COLO668 (cell line): ENCODE data around the gene HS2ST1.
A peak's percentile ranks its signal among the peaks of the same experiment; 100 is the strongest.

Source experiments
- DNase-seq: peaks from one replicate; lab custom pipeline; 2025; ENCODE audit not compliant: unreplicated experiment; lab: John Stamatoyannopoulos, UW

Gene HS2ST1

DNA sequence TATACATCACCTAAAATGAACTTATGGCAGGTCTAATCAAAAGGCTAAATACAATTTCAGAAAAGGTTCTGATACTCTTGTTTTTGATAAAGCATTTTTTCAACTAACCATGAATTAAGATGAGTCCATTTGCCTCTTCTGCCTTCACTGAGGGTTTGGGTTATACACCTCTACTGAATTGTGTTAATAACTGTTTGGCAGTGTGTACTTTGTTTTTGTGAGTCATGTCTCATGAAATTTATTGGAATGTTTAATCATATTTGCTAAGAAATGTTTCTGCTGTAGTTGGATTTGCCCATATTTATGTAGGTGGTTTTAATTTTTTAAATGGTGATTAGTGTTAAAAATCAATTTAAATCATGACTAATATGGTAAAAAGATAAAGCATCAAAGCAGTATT, 190.5 kb downstream of the HS2ST1 start:
- no peak for DNase-seq

GRCh38 chr1:87106144-87106543, 191.7 kb downstream of the HS2ST1 start:
- DNase-seq = no peak

GRCh38 chr1:87106867-87107266, 192.4 kb downstream of the HS2ST1 start:
- no peak for DNase-seq

DNA sequence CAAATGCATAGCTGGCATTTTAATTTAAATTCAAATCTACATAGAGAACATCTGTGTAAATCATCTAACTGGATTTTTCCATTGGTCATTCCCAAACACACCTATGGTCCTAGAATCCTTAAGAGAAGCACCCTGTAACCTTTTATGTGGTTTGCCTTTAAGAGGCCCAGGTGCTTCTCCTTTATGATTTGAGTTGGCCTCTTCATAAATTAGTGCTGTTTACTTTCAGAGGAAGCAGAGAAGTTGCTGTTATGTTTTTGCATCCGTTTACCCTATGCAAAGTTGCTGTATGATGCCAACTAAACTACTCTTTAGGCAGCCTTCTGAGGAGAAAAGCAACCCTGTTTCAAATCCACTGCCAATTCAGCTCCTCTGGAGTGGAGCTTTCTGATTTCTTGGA, 193.8 kb downstream of the HS2ST1 start:
- no peak for DNase-seq

DNA sequence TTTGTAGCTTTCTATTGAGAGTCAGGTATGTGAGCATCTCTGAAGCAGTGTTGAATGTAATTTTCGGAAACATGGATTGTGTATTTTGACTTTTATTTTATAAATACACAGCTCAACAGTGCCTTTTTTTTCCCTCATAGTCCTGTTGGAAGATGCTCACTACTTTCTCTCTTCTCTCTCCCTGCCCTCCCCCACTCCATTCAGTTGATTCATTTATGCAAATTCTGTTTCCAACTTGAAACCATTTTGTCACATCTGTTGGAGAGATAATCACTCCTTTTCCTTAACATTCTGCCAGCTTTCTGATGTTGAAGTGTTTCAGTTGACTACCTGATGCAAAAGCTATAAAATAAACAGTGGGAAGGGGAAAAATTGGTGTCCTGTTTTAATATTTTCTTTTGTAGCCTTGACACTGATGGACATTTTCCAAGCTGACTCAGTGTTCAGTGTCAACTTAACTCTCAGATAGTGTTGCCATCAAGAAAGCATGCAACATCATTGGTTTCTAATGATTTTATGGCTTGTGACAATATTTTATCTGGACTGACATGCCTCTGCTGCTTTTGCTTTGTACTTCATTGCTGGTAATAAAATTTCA, 194.5 kb downstream of the HS2ST1 start:
- no peak for DNase-seq

DNA sequence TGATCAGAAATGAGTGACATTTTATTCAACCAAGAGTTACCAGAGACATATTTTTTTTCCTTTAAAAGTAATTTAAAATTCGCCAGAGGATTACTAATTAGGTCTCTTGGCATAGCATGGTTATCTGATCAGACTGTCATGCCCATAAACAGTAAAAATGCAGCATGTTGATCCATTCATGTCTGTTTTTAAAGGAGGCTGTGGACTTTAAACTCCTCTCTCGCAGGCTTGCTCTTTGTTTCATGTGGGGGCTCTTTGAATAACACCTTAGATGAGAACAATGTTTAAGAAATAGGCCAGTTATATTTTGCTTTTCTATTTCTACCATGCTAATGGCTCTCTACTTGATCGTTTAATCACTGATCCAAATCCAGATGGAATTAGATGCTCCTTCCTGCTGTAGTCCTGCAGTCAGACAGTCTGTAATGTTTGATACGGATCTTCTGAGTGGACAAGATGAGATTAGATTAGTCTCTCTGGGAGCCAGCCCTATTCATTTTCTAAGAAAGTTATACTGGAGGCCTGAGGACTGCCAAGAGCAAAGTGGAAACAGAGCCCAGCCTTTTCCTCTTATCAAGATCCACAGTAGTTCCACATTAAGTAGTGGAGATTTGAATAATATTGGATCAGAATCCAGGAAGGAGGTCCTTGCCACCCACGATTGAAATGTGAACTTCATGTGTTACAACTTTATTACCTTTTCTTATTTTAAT, 197.4 kb downstream of the HS2ST1 start:
- DNase-seq = no peak

DNA sequence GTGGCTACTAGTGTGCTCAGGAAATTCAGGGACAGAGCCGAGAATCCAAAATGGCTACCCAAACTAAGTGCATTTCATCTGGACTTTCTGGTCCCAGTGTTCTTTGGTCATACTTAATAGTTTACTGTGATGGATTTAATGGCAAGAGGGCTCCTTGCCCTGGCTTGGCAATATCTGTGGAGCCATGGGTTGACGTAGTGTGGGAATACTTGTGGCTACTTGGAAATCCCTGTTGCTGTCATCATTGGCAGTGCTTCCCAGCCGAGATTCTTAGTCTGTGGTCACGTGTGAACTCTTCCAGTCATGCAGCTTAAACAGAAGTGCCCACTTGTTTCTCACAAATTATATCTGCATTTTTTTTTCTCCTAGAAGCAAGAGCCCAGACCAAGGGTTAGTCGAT, 198.9 kb downstream of the HS2ST1 start:
- DNase-seq = no peak

DNA sequence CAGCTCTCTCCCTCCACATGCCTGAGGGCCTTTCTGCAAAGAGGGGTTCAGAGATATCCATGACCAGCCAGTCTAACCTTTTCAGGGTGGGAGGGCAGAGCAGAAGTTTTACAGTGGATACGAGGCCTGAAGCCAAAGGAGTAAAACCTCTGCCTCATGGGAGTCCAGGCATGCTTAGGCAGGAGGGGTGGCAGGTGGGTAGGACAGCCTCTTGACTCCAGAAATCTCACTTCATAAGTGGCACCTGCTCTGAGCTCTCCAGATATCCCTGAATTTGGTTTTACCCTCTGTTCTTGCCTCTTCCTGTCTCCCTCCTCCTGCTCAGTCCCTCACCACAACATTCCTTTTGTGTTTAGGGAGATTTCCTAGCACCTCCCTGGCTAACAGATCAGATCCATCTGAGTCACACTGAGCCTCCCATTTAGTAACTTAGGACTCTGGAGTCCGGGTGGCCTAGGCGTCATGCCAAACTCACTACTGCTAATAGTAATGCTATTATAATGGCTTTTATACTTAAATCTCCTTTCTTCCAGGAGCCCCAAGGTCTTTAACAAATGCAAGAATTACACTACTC, 201.0 kb downstream of the HS2ST1 start:
- DNase-seq = no peak

GRCh38 chr1:87115891-87116290, 201.5 kb downstream of the HS2ST1 start:
- DNase-seq = no peak

DNA sequence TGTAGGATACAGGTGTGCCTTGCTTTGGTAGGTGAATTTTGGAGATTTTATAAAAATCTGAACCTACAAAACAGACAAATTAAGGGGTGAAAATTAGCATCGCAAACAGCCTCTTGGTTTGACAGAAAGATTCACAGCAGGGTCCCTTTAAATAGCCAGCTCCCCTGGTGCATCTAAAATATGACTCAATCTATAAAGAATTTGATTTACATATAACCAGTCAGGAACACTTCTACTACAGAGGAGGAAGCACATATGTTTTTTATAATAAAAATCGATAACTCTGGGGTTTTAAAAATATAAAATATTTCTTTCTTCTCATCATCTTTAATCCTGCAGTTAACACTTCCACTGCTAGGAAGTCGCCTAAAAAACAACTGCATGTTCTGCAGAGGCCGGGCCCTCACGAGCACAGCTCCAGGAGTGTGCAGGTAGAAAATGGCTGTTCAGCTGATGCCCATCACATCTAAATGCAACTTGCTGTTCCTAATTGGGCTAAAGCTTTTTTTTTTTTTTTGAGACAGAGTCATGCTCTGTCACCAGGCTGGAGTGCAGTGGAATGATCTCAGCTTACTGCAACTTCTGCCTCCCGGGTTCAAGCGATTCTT, 203.4 kb downstream of the HS2ST1 start:
- no peak for DNase-seq

DNA sequence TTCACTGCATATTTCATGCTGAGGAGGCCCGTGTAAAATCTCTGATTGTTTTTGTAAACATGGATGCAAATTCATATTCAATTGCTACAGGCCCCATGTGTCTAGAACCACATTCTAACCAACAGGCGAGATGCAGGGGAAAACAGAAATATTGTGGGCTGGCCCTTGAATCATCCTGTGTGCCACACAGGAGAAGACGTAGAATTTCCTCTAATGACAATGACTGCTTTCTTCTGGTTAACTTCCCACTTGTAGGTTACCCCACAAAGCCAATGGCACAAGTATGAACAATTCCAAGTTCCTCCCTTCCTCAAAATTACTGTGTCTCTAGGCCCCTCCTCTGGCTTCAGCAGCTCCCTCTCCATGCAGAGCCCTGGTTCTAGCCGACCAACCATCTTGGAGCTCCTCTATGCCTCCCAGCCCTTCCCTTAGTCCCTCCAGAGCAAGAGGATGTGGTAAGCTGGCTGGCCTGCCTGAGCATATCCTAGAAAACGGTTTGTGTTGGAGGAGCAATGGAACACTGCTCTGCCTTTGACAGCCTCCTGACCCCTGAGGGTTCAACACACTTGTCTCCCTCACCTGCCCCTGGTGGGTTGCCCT, 205.2 kb downstream of the HS2ST1 start:
- no peak for DNase-seq

- no peak for DNase-seq
Observed at GRCh38 chr1:87120779-87121178, 206.3 kb downstream of the HS2ST1 start.

GRCh38 chr1:87121711-87122163, 207.3 kb downstream of the HS2ST1 start:
- no peak for DNase-seq

- no peak for DNase-seq
Observed at GRCh38 chr1:87122243-87122642, 207.8 kb downstream of the HS2ST1 start.

DNA sequence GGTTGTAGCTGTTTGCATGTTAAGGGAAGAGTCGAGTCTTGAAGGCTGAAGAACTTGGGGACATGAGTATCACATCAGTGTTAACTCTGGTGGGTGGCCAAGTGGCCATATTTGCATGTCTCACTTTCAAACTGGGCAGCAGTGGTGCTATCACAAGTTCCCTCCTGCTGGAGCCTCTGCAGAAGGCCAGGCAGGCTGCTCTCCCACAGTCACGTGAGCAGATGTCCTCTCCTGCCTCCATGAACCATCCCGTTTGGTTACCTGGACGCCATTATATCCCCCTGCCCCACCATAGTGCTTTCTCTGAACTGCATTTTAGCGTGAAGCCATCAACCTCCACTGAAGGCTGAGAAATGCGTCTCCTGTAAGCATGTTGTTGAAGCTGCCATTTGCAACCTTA, 209.2 kb downstream of the HS2ST1 start:
- no peak for DNase-seq

DNA sequence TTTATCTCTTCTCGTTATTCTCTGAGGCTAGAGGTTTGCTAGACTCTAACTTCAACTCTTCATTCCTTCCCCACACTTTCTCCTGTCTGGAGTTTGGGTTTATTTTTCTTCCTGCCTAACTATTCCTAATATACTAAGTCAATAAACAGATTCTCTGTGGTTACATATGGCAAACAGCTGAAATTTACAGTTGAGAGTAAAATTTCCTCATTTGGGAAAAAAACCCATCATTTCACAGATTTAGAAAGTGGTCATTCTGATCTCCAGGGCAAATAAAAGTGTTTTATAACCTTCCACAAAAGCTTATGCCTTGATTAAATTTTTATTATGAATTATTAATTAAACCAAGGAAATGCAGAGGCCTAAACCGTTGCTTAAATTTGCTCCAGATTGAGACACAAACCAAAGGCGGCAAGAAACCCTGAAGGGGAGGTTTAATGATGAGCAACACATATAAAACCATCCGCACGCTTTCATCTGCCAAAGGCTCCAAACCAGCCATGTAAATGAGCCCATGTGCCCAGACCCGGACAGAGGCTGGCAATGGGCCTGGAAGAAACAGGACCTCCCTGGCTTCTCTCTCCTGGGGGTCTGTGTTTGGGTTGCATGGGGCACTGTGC, 212.6 kb downstream of the HS2ST1 start:
- DNase-seq = no peak

DNA sequence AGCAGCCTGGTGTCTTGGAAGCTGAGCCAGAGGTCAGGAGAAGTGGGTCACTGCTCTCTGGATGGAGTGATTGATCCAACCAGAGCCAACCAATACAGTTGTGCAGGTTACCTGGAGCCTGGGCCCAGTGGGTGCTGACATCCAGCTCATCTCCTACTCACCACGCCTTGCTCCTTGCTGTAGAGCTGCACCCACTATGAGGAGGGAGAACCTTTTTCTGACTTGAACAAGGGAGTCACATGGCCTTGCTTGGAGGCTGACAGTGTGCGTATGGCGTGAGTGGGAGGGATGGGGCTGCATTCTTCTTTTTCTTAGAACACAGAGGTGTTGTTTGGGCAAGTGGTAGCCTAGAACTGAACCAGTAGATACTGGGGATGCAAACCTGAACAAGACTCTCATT, 213.1 kb downstream of the HS2ST1 start:
- no peak for DNase-seq

DNA sequence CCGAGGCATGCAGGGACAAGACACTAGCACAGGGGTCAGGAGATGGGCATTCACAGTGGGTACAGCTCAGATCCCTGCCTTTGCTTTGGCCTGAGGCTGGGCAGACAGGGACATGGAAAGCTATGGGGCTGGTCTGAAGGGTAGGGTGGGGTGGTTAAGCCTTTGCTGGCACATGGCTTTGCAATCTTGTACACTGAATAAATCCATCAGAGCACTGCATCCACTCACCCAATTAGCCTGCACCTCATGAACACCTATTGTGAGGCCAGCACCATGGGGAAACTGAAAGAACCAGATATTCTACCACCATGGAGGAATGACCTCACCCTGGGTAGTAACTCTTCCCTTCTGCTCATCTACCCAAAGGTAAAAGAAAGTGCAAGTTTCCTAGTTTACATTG, 214.6 kb downstream of the HS2ST1 start:
- DNase-seq = no peak

DNA sequence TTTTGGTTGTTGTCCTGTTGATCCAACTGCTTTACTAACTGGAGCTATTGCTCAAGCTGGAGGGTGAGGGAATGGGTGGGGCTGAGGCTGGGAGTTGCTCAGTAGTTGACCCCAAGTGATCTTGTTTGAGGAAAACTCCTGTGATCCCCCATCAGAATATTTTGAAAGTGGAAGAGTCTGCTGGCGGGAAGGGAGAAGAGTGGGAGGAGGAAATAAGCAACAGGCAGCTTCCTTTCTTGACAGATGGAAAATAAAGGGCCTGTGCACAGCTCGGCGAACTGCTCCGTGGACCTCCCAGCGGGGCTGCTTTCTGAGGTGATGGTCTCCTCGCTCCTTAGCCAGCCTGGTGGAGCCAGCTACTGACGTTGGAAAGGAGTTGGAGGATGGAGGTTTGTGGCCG, 215.2 kb downstream of the HS2ST1 start:
- no peak for DNase-seq

- DNase-seq = no peak
Observed at GRCh38 chr1:87130438-87130837, 216.0 kb downstream of the HS2ST1 start.

DNA sequence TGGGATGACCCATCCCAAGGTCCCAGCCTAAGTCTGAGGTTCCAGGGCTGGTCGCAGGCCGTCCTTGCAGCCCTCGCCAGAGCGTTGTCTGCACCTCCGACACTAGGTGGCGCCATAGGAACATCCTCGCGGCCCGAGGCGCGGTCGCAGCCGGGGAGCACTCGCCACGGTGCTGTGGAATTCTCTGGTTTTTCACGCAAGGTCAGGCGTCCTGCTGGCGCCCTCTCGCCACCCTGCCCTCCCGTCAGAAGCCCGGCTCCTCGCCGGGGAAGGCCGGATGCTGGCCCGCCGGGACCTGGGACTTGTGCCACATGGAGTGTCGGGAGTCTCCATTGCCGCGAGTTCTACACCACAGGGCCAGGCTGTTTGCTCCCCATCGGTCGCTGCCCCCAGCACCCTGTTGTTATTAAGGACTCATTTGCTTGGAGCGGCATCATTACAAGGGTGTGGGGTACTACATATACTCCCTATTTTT, 217.4 kb downstream of the HS2ST1 start:
- DNase-seq = peak; percentile 89
